Activated naive CD4-positive, alpha-beta T cell (primary cell): ENCODE measurements around the gene CCDC43.
"Not testable (repeated sequence)": the region's sequence is repeated elsewhere in the genome, so short reads cannot be mapped to it uniquely, and the experiment has no call there.

ENCODE experiments used
- DNase-seq, 4 experiments: peaks; one replicate each; lab custom pipeline; 2025; lab: John Stamatoyannopoulos, UW

CCDC43 gene

GRCh38 chr17:44689477-44690217, at the start of gene CCDC43:
Gene CCDC43 (minus strand): TSS chr17:44689776. CDS start chr17:44689753, 23 bp downstream.
- peak; percentile 71 to 92 (median 80) for DNase-seq

- DNase-seq: no peak
Observed at GRCh38 chr17:44738214-44738906, 48.8 kb upstream of the CCDC43 start.

GRCh38 chr17:44736551-44737240, 47.1 kb upstream of the CCDC43 start:
- no peak for DNase-seq

- no peak for DNase-seq
Observed at GRCh38 chr17:44734272-44734671, 44.7 kb upstream of the CCDC43 start.

GRCh38 chr17:44733753-44734152, 44.2 kb upstream of the CCDC43 start:
- DNase-seq: no peak

- DNase-seq: not testable (repeated sequence)
Observed at GRCh38 chr17:44726121-44726520, 36.5 kb upstream of the CCDC43 start.

- no peak for DNase-seq
Observed at GRCh38 chr17:44722254-44722653, 32.7 kb upstream of the CCDC43 start.

- DNase-seq: no peak
Observed at GRCh38 chr17:44719444-44719843, 29.9 kb upstream of the CCDC43 start.

- DNase-seq: peak; percentile 27 to 71 (median 58)
Observed at GRCh38 chr17:44708401-44709263, 19.1 kb upstream of the CCDC43 start, which contains the start of gene DBF4B. Gene DBF4B (plus strand): TSS chr17:44708665. CDS start chr17:44708821, 156 bp downstream.

- no peak for DNase-seq
Observed at GRCh38 chr17:44707755-44708400, 18.3 kb upstream of the CCDC43 start.

- DNase-seq: not testable (repeated sequence)
Observed at GRCh38 chr17:44700288-44700687, 10.7 kb upstream of the CCDC43 start.

- DNase-seq: no peak
Observed at GRCh38 chr17:44693609-44694008, 4.0 kb upstream of the CCDC43 start.

- DNase-seq: not testable (repeated sequence)
Observed at GRCh38 chr17:44690746-44691306, 1.2 kb upstream of the CCDC43 start.

GRCh38 chr17:44688675-44689476, 700 bp downstream of the CCDC43 start:
- peak in 1 of 4 experiments; percentile 29 for DNase-seq

GRCh38 chr17:44688200-44688599, 1.4 kb downstream of the CCDC43 start:
- no peak for DNase-seq

GRCh38 chr17:44687756-44688155, 1.8 kb downstream of the CCDC43 start:
- DNase-seq: no peak

- DNase-seq: not testable (repeated sequence)
Observed at GRCh38 chr17:44683303-44683702, 6.3 kb downstream of the CCDC43 start.

- no peak for DNase-seq
Observed at GRCh38 chr17:44677136-44677535, 12.4 kb downstream of the CCDC43 start.

GRCh38 chr17:44673893-44674292, 15.7 kb downstream of the CCDC43 start:
- no peak for DNase-seq
